ENCODE data around the gene U2AF1L4.

GRCh38 chr19:35785339-35785627, 40.1 kb upstream of the U2AF1L4 start:
- TF ChIP-seq CTCF (IDR thresholded peaks at IDR 0.05) (no peak), EZH2 (IDR thresholded peaks at IDR 0.05; ENCODE audit: borderline replicate concordance, insufficient read depth, low read depth, low read length, poor library complexity, severe bottlenecking) (no peak)
